Keratinocyte (primary cell): ENCODE measurements around the gene TMEM40. TPM values are rescaled to one million over a fixed set of nuclear protein-coding genes. Genes with fewer than 3 reads are reported as not detected.

ENCODE experiments used
- DNase-seq: peaks from one replicate; pipeline ENCODE4 v3.0.0-alpha.2; 2011; ENCODE audit warnings: low read depth, missing footprints, low spot score
- FAIRE-seq: peaks from 2 replicates; lab custom pipeline; 2011; peaks lifted over from hg19 to GRCh38; lab: Jason Lieb, UNC
- H2AFZ ChIP-seq: 2 replicates; pipeline ENCODE4 v1.6.0; 2012; ENCODE audit warnings: low read length, control low read depth, inconsistent platforms; ENCODE audit not compliant: control insufficient read depth
- H3K27ac ChIP-seq: 2 replicates; pipeline ENCODE4 v1.5.1; 2011; ENCODE audit warnings: low read length; ENCODE audit not compliant: control insufficient read depth, insufficient read depth
- H3K27me3 ChIP-seq: 3 replicates; pipeline ENCODE4 v1.6.0; 2011; ENCODE audit warnings: low read length; ENCODE audit not compliant: control insufficient read depth, insufficient read depth; ENCODE audit errors: extremely low read depth
- H3K36me3 ChIP-seq, 2 experiments: 2 replicates in 1 of 2; 3 replicates in 1 of 2; pipeline ENCODE4 v1.5.1; 2011; ENCODE audit warnings: low read length in 2 of 2, mild to moderate bottlenecking in 1 of 2; ENCODE audit not compliant: control insufficient read depth in 2 of 2, insufficient read depth in 2 of 2; ENCODE audit errors: extremely low read depth in 1 of 2
- H3K4me1 ChIP-seq: 3 replicates; pipeline ENCODE4 v1.5.1; 2011; ENCODE audit warnings: low read length; ENCODE audit not compliant: control insufficient read depth, insufficient read depth; ENCODE audit errors: extremely low read depth
- H3K4me2 ChIP-seq: 3 replicates; pipeline ENCODE4 v1.6.0; 2011; ENCODE audit warnings: low read depth, low read length; ENCODE audit not compliant: control insufficient read depth, insufficient read depth; ENCODE audit errors: extremely low read depth
- H3K4me3 ChIP-seq, 3 experiments: fragments of 200-600 bp in 1 of 3; sonication (generic) in 1 of 3; 2 replicates in 2 of 3; 3 replicates in 1 of 3; pipeline ENCODE4 v1.5.1; 2011 to 2016; ENCODE audit warnings: low read length in 3 of 3, mild to moderate bottlenecking in 3 of 3, control low read depth in 2 of 3, inconsistent platforms in 1 of 3, low read depth in 1 of 3, mixed read lengths in 1 of 3, mixed run types in 1 of 3, moderate library complexity in 1 of 3; ENCODE audit not compliant: control insufficient read depth in 2 of 3, insufficient read depth in 2 of 3; ENCODE audit errors: extremely low read depth in 1 of 3
- H3K79me2 ChIP-seq: 2 replicates; pipeline ENCODE4 v1.6.0; 2012; ENCODE audit warnings: low read length; ENCODE audit not compliant: control insufficient read depth, insufficient read depth
- H3K9ac ChIP-seq: 3 replicates; pipeline ENCODE4 v1.6.0; 2011; ENCODE audit warnings: low read length; ENCODE audit not compliant: control insufficient read depth, insufficient read depth; ENCODE audit errors: extremely low read depth
- H3K9me1 ChIP-seq: 3 replicates; pipeline ENCODE4 v1.6.0; 2011; ENCODE audit warnings: low read length; ENCODE audit not compliant: control insufficient read depth, insufficient read depth; ENCODE audit errors: extremely low read depth
- H3K9me3 ChIP-seq: 2 replicates; pipeline ENCODE4 v1.5.1; 2012; ENCODE audit warnings: low read depth, low read length; ENCODE audit not compliant: control insufficient read depth
- H4K20me1 ChIP-seq: 3 replicates; pipeline ENCODE4 v1.6.0; 2011; ENCODE audit warnings: low read length; ENCODE audit not compliant: control insufficient read depth, insufficient read depth; ENCODE audit errors: extremely low read depth
- EZH2 ChIP-seq: IDR thresholded peaks from one replicate; pipeline ENCODE4 v1.6.1; 2012; ENCODE audit warnings: inconsistent platforms, mild to moderate bottlenecking, low read length, moderate library complexity
- dilution Hi-C: fragments of 300-500 bp; cut with MboI; formaldehyde crosslinking; loops from one replicate; pipeline ENCODE4 v1.7.0; 2020; ENCODE audit warnings: low sequenced_read_pairs; ENCODE audit not compliant: extremely low pct_ligation_motif_present
- polyA plus RNA-seq, 5 experiments: library from polyadenylated mRNA; depleted of rRNA in 3 of 5; stranded (reverse) in 3 of 5; stranded (forward) in 1 of 5; unstranded in 1 of 5; fragments of >200 nt; gene quantifications; 1 replicate in 1 of 5; 2 replicates in 3 of 5; 3 replicates in 1 of 5; pipeline versions ENCODE4 v1.2.1 to v1.2.3, GENCODE V29; 2011 to 2012; ENCODE audit warnings: missing spikeins in 2 of 5, low read depth in 1 of 5, low replicate concordance in 1 of 5
- TF ChIP-seq, protein P1 (sequence below), 3 experiments: IDR thresholded peaks in 1 of 3; conservative IDR thresholded peaks in 1 of 3; optimal IDR thresholded peaks in 1 of 3; 2 replicates in 2 of 3; 3 replicates in 1 of 3; pipeline versions ENCODE3 to v1.5.1; 2011; ENCODE audit warnings: low read length in 3 of 3, mild to moderate bottlenecking in 3 of 3, moderate library complexity in 2 of 3, control low read depth in 1 of 3, inconsistent platforms in 1 of 3; ENCODE audit not compliant: insufficient read depth in 2 of 3; ENCODE audit errors: extremely low read depth in 1 of 3

Gene TMEM40
- polyA plus RNA-seq, 1 donor (not counting 4 experiments of a cell fraction or from before 2014, with no cell fraction given), result 311 TPM

DNA sequence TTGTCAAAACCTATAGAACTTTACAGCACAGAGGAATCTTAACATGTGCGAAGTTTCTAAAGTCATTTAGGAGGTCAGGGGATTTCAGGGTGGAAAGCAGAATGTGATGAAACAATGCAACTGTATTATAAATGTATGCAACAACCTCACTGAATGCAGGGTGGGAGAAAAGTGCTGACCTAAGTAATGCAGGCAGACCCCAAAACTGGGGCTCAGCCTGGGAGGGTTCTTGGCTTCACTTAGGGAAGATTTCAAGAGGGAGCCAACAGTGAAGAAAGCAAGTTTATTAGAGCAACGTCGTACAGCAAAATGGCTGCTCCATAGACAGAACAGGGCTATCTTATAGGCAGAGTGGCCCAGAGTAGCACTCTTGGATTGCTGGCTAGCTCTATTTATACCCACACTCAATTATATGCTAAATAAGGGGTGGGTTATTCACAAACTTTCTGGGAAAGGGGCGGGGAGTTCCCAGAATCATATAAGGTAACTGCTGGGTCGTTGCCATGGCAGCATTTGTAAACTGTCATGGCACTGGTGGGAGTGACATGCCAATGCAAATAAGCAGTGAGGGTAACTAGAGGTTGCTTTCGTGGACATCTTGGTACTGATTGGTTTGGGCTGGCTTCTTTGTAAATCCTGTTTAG lies 23.2 kb upstream of the TMEM40 start:
- Histone ChIP-seq H4K20me1 (no peaks in the 10 kb centered on the region), H3K27me3 (no peaks in the 10 kb centered on the region), H3K36me3 (no peaks in the 10 kb centered on the region), H3K9ac (no peak overlapping the region), H2AFZ (no peak overlapping the region), H3K4me2 (no peak overlapping the region), H3K9me1 (no peaks in the 10 kb centered on the region), H3K4me1 (no peaks in the 10 kb centered on the region), H3K4me3 (no peak overlapping the region), H3K27ac (no peak overlapping the region), H3K79me2 (no peaks in the 10 kb centered on the region), H3K9me3 (no peaks in the 10 kb centered on the region)
- FAIRE-seq (no peak), DNase-seq (no peak)
- TF ChIP-seq, protein P1, sequence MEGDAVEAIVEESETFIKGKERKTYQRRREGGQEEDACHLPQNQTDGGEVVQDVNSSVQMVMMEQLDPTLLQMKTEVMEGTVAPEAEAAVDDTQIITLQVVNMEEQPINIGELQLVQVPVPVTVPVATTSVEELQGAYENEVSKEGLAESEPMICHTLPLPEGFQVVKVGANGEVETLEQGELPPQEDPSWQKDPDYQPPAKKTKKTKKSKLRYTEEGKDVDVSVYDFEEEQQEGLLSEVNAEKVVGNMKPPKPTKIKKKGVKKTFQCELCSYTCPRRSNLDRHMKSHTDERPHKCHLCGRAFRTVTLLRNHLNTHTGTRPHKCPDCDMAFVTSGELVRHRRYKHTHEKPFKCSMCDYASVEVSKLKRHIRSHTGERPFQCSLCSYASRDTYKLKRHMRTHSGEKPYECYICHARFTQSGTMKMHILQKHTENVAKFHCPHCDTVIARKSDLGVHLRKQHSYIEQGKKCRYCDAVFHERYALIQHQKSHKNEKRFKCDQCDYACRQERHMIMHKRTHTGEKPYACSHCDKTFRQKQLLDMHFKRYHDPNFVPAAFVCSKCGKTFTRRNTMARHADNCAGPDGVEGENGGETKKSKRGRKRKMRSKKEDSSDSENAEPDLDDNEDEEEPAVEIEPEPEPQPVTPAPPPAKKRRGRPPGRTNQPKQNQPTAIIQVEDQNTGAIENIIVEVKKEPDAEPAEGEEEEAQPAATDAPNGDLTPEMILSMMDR (optimal IDR thresholded peaks at IDR 0.05 in 1 of 3, IDR thresholded peaks at IDR 0.05 in 1 of 3, conservative IDR thresholded peaks at IDR 0.05 in 1 of 3; ENCODE audit: extremely low read depth in 1 of 3, insufficient read depth in 2 of 3, low read length in 3 of 3), result no peak
- no peak for TF ChIP-seq EZH2
- dilution Hi-C loops, result no loop called here

DNA sequence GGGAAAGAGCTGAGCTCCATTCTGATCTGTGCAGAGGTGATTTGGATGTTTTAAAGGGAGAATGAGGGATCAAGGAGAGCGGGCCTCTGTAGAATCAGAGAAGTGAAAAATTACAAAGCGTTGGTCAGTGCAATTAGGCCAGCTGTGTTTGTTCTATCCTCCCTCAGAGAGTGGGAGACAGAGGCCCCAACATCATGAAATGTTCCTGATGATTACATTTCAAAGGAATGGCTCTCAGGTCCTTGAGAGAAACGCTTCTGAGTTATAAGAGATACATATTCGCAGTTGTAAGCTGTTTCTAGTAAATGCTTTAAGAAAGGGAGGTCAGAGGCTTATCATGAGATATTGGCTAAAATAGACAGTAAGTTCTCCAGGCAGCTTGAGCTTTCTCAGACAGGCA lies 21.7 kb upstream of the TMEM40 start:
- Histone ChIP-seq H2AFZ (no peak overlapping the region), H3K4me3 (no peak overlapping the region), H3K9ac (no peak overlapping the region), H3K4me1 (no peaks in the 10 kb centered on the region), H3K79me2 (no peaks in the 10 kb centered on the region), H4K20me1 (no peaks in the 10 kb centered on the region), H3K27ac (no peak overlapping the region), H3K9me1 (no peaks in the 10 kb centered on the region), H3K4me2 (no peak overlapping the region), H3K27me3 (no peaks in the 10 kb centered on the region), H3K9me3 (no peaks in the 10 kb centered on the region), H3K36me3 (no peaks in the 10 kb centered on the region)
- FAIRE-seq (no peak), DNase-seq (no peak)
- dilution Hi-C loops, result no loop called here
- no peak for TF ChIP-seq EZH2
- TF ChIP-seq, protein P1 (optimal IDR thresholded peaks at IDR 0.05 in 1 of 3, IDR thresholded peaks at IDR 0.05 in 1 of 3, conservative IDR thresholded peaks at IDR 0.05 in 1 of 3; ENCODE audit: extremely low read depth in 1 of 3, insufficient read depth in 2 of 3, low read length in 3 of 3), result no peak
